H1 (cell line): ENCODE measurements around the gene TOP3A. TPM values are rescaled to one million over a fixed set of nuclear protein-coding genes. Genes with fewer than 3 reads are reported as not detected.

ENCODE experiments used
- FOSL1 ChIP-seq: IDR thresholded peaks from 2 replicates; pipeline ENCODE4 v1.6.1; 2011; ENCODE audit warnings: mild to moderate bottlenecking, low read depth, low read length, moderate library complexity; ENCODE audit not compliant: insufficient read depth
- KDM1A ChIP-seq: fragments of 200-600, 300-600 bp; sonication (generic); IDR thresholded peaks from 2 replicates; pipeline ENCODE4 v1.7.1; 2016; ENCODE audit warnings: mild to moderate bottlenecking, low read length, borderline replicate concordance
- SUZ12 ChIP-seq: fragments of 200-600 bp; sonication (generic); IDR thresholded peaks from 2 replicates; pipeline ENCODE4 v1.6.1; 2012; ENCODE audit warnings: mild to moderate bottlenecking, inconsistent platforms, low read length, moderate library complexity, mixed read lengths
- polyA plus RNA-seq, 7 experiments: library from polyadenylated mRNA; depleted of rRNA in 3 of 7; stranded (reverse) in 5 of 7; unstranded in 2 of 7; fragments of >200 nt in 5 of 7; fragments of 200-250 nt in 2 of 7; gene quantifications; 1 replicate in 5 of 7; 2 replicates in 1 of 7; 4 replicates in 1 of 7; pipeline versions ENCODE4 v1.2.1 to v1.2.3, GENCODE V29; 2011 to 2013; ENCODE audit warnings: missing spikeins in 2 of 7, mixed read lengths in 2 of 7
- total RNA-seq: library from RNA; stranded (reverse); fragmentation: NEBNext Ultra II Directional; extraction: Animal tissue kit (Norgen Biotek cat#: 25700); gene quantifications from 2 replicates; pipeline ENCODE4 v1.2.1, GENCODE V29; 2021
- TF ChIP-seq, protein P1 (sequence below): IDR thresholded peaks from 2 replicates; pipeline ENCODE4 v1.6.1; 2012; ENCODE audit warnings: low read length, inconsistent platforms

TOP3A gene
- total and polyA plus RNA-seq, 2 of the 8 experiments (the other 6 are each of a cell fraction or from before 2014, with no cell fraction given), result 23.4 to 54.3 TPM

DNA sequence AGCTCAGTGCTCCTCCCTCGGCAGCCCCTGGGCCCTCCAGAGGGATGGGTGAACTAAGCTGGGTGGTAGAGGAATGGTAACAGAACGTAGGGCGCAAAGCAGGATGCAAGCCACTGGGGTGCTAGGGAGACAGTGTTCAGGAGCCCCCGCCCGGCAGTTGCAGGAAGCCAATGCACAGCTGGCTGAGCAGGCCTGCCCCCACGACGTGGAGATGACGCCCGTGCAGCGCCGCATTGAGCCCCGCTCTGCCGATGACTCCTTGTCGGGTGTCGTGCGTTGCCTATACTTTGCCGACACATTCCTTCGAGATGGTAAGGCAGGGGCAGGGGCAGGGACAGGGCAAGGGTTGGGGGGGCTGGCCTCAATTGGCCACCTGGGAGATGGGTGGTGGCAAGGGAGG, 76.5 kb downstream of the TOP3A start (continued):
- TF ChIP-seq FOSL1, result no peak
- TF ChIP-seq, protein P1, sequence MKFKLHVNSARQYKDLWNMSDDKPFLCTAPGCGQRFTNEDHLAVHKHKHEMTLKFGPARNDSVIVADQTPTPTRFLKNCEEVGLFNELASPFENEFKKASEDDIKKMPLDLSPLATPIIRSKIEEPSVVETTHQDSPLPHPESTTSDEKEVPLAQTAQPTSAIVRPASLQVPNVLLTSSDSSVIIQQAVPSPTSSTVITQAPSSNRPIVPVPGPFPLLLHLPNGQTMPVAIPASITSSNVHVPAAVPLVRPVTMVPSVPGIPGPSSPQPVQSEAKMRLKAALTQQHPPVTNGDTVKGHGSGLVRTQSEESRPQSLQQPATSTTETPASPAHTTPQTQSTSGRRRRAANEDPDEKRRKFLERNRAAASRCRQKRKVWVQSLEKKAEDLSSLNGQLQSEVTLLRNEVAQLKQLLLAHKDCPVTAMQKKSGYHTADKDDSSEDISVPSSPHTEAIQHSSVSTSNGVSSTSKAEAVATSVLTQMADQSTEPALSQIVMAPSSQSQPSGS, result no peak
- no peak for TF ChIP-seq KDM1A
- TF ChIP-seq SUZ12, result no peak
